ENCODE measurements around the gene IL23R. TPM values are rescaled to one million over a fixed set of nuclear protein-coding genes. Genes with fewer than 3 reads are reported as not detected.

IL23R gene
- total and polyA plus RNA-seq, 4 donors = 0.08 to 0.09 TPM; not detected in 2

DNA sequence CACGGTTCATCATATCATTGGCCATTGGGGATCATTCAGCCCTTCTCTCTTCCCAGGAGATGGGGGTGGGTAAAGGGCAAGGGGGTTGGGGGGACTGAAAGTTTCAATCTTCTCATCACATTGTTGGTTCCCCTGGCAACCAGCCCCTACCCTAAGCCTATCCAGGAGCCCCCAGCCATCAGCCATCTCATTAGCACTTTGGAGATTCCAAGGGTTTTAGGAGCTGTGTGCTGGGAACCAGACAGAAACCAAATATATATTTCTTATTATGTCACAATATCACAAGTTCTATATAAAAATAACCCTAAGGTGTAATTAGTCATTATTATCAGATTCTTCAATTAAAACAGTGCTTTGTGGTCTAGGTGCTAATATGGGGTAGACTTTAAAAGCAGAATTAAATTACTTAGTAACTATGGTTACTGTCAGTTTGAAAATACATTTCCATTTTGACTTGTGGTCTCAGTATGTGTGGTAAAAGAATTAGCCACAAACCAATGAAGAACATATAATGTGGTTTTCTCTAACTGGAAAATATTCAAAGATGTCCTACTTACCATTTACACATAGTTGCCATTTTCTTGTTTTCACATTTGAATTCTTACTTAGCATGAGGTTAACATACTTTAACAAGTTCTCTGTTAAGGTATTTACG is 28.1 kb downstream of the IL23R start:
- H3K4me3 ChIP-seq (ENCODE audit: low read depth in 1 of 3, low read length in 3 of 3) = no peak overlapping the region
- DNase-seq (ENCODE audit: low spot score) = no peak
- peaks cover 0 to 4% (median 0%) of the 10 kb centered on the region in 4 donors for H3K4me1 ChIP-seq (ENCODE audit: control insufficient read depth in 4 of 4, insufficient read depth in 4 of 4, low read length in 3 of 4)
- no peaks in the 10 kb centered on the region for H3K9me3 ChIP-seq (ENCODE audit: control insufficient read depth in 4 of 4, low read length in 3 of 4)
- TF ChIP-seq FOXA1 (IDR thresholded peaks at IDR 0.05) = no peak
- TF ChIP-seq EGR1 (IDR thresholded peaks at IDR 0.05; ENCODE audit: low read depth in 2 of 2) = no peak
- TF ChIP-seq HNF4G (IDR thresholded peaks at IDR 0.05) = no peak
- TF ChIP-seq, protein P1, sequence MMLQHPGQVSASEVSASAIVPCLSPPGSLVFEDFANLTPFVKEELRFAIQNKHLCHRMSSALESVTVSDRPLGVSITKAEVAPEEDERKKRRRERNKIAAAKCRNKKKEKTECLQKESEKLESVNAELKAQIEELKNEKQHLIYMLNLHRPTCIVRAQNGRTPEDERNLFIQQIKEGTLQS (IDR thresholded peaks at IDR 0.05) = no peak
- TF ChIP-seq, protein P2, sequence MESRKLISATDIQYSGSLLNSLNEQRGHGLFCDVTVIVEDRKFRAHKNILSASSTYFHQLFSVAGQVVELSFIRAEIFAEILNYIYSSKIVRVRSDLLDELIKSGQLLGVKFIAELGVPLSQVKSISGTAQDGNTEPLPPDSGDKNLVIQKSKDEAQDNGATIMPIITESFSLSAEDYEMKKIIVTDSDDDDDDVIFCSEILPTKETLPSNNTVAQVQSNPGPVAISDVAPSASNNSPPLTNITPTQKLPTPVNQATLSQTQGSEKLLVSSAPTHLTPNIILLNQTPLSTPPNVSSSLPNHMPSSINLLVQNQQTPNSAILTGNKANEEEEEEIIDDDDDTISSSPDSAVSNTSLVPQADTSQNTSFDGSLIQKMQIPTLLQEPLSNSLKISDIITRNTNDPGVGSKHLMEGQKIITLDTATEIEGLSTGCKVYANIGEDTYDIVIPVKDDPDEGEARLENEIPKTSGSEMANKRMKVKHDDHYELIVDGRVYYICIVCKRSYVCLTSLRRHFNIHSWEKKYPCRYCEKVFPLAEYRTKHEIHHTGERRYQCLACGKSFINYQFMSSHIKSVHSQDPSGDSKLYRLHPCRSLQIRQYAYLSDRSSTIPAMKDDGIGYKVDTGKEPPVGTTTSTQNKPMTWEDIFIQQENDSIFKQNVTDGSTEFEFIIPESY (IDR thresholded peaks at IDR 0.05) = no peak
- no peak for TF ChIP-seq GABPA (IDR thresholded peaks at IDR 0.05 in 1 of 2, conservative IDR thresholded peaks at IDR 0.05 in 1 of 2)
- TF ChIP-seq, protein P3, sequence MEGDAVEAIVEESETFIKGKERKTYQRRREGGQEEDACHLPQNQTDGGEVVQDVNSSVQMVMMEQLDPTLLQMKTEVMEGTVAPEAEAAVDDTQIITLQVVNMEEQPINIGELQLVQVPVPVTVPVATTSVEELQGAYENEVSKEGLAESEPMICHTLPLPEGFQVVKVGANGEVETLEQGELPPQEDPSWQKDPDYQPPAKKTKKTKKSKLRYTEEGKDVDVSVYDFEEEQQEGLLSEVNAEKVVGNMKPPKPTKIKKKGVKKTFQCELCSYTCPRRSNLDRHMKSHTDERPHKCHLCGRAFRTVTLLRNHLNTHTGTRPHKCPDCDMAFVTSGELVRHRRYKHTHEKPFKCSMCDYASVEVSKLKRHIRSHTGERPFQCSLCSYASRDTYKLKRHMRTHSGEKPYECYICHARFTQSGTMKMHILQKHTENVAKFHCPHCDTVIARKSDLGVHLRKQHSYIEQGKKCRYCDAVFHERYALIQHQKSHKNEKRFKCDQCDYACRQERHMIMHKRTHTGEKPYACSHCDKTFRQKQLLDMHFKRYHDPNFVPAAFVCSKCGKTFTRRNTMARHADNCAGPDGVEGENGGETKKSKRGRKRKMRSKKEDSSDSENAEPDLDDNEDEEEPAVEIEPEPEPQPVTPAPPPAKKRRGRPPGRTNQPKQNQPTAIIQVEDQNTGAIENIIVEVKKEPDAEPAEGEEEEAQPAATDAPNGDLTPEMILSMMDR (IDR thresholded peaks at IDR 0.05; ENCODE audit: low read depth, low read length, missing input control) = no peak
- TF ChIP-seq RXRA (IDR thresholded peaks at IDR 0.05) = no peak
- TF ChIP-seq HNF4A (conservative IDR thresholded peaks at IDR 0.05) = no peak
- no peak overlapping the region for H3K9ac ChIP-seq (ENCODE audit: low read depth in 1 of 2, low read length in 2 of 2)
- no peaks in the 10 kb centered on the region for H3K36me3 ChIP-seq (ENCODE audit: control insufficient read depth in 4 of 4, insufficient read depth in 3 of 4, low read depth in 1 of 4, low read length in 3 of 4)
- no peak overlapping the region for H3K27ac ChIP-seq (ENCODE audit: low read depth in 1 of 2, low read length in 2 of 2)
- no peaks in the 10 kb centered on the region for H3K27me3 ChIP-seq (ENCODE audit: control insufficient read depth in 4 of 4, insufficient read depth in 4 of 4, low read length in 3 of 4)
- WGBS = 83% methylated on average over 2 of the region's 2 CpGs

DNA sequence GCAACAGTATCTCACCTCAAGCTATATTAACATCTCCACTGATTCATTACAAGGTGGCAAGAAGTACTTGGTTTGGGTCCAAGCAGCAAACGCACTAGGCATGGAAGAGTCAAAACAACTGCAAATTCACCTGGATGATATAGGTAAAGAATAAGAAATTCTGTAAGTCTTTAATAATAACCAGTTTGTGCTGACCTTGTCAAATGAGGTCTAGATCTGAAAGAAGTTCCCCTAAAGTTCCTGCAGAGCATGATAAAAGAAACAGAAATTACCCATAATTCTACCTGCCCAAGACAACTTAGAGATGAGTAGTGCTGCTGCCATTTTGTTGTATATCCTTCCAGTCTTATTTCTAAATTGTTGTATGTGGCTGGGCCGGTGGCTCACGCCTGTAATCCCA is 34.5 kb downstream of the IL23R start:
- Histone ChIP-seq H3K9ac (ENCODE audit: low read depth in 1 of 2, low read length in 2 of 2) (no peak overlapping the region), H3K4me1 (ENCODE audit: control insufficient read depth in 4 of 4, insufficient read depth in 4 of 4, low read length in 3 of 4) (no peaks in the 10 kb centered on the region), H3K4me3 (ENCODE audit: low read depth in 1 of 3, low read length in 3 of 3) (no peak overlapping the region), H3K36me3 (ENCODE audit: control insufficient read depth in 4 of 4, insufficient read depth in 3 of 4, low read depth in 1 of 4, low read length in 3 of 4) (no peaks in the 10 kb centered on the region), H3K27me3 (ENCODE audit: control insufficient read depth in 4 of 4, insufficient read depth in 4 of 4, low read length in 3 of 4) (no peaks in the 10 kb centered on the region), H3K27ac (ENCODE audit: low read depth in 1 of 2, low read length in 2 of 2) (no peak overlapping the region), H3K9me3 (ENCODE audit: control insufficient read depth in 4 of 4, low read length in 3 of 4) (no peaks in the 10 kb centered on the region)
- 96% methylated on average over 3 of the region's 3 CpGs for WGBS
- TF ChIP-seq RAD21 (IDR thresholded peaks at IDR 0.05) = no peak
- TF ChIP-seq, protein P4, sequence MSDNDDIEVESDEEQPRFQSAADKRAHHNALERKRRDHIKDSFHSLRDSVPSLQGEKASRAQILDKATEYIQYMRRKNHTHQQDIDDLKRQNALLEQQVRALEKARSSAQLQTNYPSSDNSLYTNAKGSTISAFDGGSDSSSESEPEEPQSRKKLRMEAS (IDR thresholded peaks at IDR 0.05) = no peak
- TF ChIP-seq TAF1 (conservative IDR thresholded peaks at IDR 0.05) = no peak
- no peak for TF ChIP-seq EGR1 (IDR thresholded peaks at IDR 0.05; ENCODE audit: low read depth in 2 of 2)
- no peak for DNase-seq (ENCODE audit: low spot score)

DNA sequence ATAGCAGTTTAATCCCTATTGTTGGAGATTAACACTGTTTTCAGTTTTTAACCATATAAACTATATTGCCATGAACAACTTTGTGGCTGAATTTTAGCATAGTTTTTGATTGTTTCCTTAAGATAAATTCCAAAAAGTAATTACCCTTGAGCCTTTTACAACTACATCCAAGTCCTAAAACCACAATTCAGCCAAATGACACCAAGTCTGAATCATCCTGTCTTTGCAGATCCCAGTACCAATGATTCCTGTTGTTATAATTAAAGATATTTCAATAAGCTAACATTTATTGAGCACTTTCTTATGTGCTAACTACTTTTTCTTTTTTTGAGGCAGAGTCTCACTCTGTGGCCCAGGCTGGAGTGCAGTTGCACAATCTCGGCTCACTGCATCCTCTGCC is 35.6 kb downstream of the IL23R start:
- H3K9me3 ChIP-seq (ENCODE audit: control insufficient read depth in 4 of 4, low read length in 3 of 4) = no peaks in the 10 kb centered on the region
- no peaks in the 10 kb centered on the region for H3K4me1 ChIP-seq (ENCODE audit: control insufficient read depth in 4 of 4, insufficient read depth in 4 of 4, low read length in 3 of 4)
- WGBS = 93% methylated on average over 1 of the region's 1 CpG
- DNase-seq (ENCODE audit: low spot score) = no peak
- H3K27ac ChIP-seq (ENCODE audit: low read depth in 1 of 2, low read length in 2 of 2) = no peak overlapping the region
- H3K27me3 ChIP-seq (ENCODE audit: control insufficient read depth in 4 of 4, insufficient read depth in 4 of 4, low read length in 3 of 4) = no peaks in the 10 kb centered on the region
- H3K36me3 ChIP-seq (ENCODE audit: control insufficient read depth in 4 of 4, insufficient read depth in 3 of 4, low read depth in 1 of 4, low read length in 3 of 4) = no peaks in the 10 kb centered on the region
- no peak overlapping the region for H3K4me3 ChIP-seq (ENCODE audit: low read depth in 1 of 3, low read length in 3 of 3)
- no peak overlapping the region for H3K9ac ChIP-seq (ENCODE audit: low read depth in 1 of 2, low read length in 2 of 2)
- TF ChIP-seq HNF4A (conservative IDR thresholded peaks at IDR 0.05) (no peak), FOXA1 (IDR thresholded peaks at IDR 0.05) (no peak), HNF4G (IDR thresholded peaks at IDR 0.05) (no peak), YY1 (IDR thresholded peaks at IDR 0.05) (no peak), JUND (IDR thresholded peaks at IDR 0.05) (no peak), RAD21 (IDR thresholded peaks at IDR 0.05) (no peak), EGR1 (IDR thresholded peaks at IDR 0.05; ENCODE audit: low read depth in 2 of 2) (no peak), RXRA (IDR thresholded peaks at IDR 0.05) (no peak)
- TF ChIP-seq, protein P2 (IDR thresholded peaks at IDR 0.05) = no peak
- TF ChIP-seq, protein P1 (IDR thresholded peaks at IDR 0.05) = no peak
- TF ChIP-seq, protein P5, sequence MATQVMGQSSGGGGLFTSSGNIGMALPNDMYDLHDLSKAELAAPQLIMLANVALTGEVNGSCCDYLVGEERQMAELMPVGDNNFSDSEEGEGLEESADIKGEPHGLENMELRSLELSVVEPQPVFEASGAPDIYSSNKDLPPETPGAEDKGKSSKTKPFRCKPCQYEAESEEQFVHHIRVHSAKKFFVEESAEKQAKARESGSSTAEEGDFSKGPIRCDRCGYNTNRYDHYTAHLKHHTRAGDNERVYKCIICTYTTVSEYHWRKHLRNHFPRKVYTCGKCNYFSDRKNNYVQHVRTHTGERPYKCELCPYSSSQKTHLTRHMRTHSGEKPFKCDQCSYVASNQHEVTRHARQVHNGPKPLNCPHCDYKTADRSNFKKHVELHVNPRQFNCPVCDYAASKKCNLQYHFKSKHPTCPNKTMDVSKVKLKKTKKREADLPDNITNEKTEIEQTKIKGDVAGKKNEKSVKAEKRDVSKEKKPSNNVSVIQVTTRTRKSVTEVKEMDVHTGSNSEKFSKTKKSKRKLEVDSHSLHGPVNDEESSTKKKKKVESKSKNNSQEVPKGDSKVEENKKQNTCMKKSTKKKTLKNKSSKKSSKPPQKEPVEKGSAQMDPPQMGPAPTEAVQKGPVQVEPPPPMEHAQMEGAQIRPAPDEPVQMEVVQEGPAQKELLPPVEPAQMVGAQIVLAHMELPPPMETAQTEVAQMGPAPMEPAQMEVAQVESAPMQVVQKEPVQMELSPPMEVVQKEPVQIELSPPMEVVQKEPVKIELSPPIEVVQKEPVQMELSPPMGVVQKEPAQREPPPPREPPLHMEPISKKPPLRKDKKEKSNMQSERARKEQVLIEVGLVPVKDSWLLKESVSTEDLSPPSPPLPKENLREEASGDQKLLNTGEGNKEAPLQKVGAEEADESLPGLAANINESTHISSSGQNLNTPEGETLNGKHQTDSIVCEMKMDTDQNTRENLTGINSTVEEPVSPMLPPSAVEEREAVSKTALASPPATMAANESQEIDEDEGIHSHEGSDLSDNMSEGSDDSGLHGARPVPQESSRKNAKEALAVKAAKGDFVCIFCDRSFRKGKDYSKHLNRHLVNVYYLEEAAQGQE (IDR thresholded peaks at IDR 0.05) = no peak
- TF ChIP-seq, protein P4 (IDR thresholded peaks at IDR 0.05) = no peak

Data from liver (tissue), 9 donors.